NCI-H1436 treated with DMSO at 0.1 percent for 48 hours (cell line): ENCODE results near the gene GOT2.
A peak's percentile ranks its signal among the peaks of the same experiment; 100 is the strongest.
"Not testable (repeated sequence)": the region's sequence is repeated elsewhere in the genome, so short reads cannot be mapped to it uniquely, and the experiment has no call there.

Experiments used
- DNase-seq: peaks from one replicate; lab custom pipeline; 2025; lab: John Stamatoyannopoulos, UW

GOT2 gene

DNA sequence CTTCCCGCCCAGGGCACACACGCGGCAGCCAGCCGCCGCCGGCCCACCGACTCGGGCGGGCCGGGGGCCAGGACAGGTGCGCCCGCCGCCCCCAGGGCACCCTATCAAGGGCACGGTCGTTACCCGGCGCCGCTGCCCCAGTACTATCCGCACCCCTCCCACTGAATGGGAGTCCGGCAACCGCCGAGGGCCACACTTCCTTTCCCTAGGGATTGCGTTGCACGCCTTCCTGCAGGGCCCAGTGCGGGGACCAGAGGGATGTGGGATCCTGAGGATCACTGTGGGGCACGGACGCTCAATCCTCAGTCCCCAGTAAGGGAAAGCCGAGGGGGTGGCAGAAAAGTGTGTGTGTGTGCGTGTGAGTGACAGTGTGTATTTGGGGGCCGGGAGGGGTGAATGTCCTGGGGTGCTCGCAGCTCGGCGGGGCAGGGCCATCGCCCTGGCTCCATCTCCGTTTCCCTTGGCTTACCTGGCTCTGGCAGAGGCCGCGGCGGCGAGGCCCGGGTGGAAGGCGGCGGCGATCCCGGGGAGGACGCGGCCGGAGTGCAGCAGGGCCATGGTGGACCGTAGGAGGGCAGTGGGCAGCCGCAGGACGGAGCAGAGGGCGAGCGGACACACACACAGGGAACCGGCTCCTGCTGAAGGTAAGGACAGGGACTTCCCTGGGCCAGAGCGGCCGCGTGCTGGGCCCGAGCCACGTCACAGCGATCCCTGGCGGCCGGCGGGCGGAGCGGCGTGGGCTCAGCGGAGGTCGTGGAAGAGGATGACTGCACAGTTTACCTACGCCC lies at the start of gene GOT2:
GOT2 (minus strand) TSS at position 646 of the 788 bp plus-strand sequence; CDS start at position 558, 88 bp downstream.
- peak; percentile 5 for DNase-seq

DNA sequence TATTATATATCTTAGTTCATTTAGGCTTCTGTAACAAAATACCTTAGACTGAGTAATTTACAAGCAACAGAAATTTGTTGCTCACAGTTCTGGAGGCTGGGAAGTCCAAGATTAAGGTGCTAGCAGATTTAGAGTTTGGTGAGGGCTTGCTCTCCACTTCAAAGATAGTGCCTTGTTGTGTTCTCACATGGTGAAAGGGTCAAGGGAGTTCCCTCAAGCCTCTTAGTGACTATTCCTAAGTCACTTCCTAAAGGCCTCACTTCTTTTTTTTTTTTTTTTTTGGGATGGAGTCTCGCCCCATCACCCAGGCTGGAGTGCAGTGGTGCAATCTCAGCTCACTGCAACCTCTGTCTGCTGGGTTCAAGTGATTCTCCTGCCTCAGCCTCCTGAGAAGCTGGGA lies 45.2 kb upstream of the GOT2 start:
- not testable (repeated sequence) for DNase-seq

DNA sequence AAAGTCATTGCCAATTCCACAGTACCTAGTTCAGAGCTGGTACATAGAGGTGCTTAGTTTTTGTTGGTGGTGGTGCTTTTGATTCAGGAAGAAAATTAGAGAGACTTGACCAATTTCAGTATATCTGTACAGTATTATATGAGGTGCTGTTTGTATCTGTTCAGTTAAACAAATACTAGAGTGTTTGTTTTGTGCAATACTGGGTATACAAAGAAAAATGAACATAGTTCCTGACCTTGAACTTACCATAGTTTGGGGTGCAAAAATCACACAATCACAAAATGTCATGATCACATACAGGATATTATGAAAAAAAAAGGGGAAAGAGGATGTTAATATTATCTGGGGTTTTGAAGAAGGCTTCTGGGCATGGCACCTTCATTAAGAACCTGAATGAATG lies 39.8 kb upstream of the GOT2 start:
- DNase-seq = no peak

DNA sequence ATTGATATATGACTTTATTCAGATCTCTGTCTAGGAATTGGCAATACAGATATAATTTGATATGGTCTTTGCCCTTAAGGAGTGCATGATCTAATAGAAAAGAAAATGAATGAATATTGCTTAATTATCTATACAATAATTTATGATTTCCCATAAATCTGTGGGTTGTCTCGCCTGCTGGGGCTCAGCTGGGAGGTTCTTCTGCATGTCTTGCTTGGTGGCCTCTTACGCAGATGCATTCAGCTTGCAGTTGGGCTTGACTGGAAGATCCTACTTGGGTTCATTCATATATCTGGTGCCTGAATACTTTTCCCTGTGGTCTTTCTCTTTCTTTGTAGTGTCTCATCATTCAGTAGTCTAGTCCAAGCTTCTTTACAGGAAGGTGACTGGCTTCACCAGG lies 34.0 kb upstream of the GOT2 start:
- no peak for DNase-seq

DNA sequence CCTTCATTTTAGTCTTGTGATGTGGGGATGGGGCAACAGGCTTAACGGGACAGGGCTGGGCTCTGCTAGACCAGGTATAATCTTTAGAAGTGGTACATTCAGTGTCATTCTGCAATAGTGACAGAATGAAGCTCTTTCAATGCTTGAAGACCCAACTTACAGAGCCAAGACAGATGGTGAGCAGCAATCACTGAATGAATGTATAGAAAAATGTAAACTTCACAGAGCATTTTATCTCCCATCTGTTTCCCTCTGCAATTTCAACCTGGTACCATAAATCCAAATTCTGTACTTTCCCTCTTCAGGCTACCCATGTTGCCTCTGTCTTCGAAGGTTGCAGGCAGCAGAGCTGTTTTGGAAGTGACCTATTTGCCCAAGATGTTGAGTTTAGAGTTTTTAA lies 33.5 kb upstream of the GOT2 start:
- no peak for DNase-seq

DNA sequence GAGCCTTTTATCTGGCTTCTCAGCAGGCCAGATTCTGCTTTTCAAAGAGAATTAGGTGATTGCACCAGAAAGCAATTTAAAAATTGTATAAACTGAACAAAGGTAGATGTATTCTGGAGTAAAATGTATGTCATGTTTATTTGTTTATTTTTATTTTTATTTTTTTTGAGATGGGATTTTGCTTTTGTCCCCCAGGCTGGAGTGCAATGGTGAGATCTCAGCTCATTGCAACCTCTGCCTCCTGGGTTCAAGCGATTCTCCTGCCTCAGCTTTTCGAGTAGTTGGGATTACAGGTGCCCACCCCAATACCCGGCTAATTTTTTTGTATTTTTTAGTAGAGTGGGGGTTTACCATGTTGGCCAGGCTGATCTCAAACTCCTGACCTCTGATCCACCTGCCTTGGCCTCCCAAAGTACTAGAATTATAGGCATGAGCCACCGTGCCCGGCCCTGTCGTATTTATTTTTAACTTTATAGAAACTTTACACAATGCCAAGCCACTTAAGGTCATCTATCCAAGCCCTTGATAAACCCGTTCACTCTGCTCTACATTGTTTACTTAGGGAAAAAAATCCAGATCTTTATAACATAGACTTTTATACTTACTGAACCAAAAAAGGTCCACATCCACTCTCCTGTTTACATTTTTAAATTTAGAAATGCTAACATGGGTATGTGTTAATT lies 22.7 kb upstream of the GOT2 start:
- DNase-seq = no peak

DNA sequence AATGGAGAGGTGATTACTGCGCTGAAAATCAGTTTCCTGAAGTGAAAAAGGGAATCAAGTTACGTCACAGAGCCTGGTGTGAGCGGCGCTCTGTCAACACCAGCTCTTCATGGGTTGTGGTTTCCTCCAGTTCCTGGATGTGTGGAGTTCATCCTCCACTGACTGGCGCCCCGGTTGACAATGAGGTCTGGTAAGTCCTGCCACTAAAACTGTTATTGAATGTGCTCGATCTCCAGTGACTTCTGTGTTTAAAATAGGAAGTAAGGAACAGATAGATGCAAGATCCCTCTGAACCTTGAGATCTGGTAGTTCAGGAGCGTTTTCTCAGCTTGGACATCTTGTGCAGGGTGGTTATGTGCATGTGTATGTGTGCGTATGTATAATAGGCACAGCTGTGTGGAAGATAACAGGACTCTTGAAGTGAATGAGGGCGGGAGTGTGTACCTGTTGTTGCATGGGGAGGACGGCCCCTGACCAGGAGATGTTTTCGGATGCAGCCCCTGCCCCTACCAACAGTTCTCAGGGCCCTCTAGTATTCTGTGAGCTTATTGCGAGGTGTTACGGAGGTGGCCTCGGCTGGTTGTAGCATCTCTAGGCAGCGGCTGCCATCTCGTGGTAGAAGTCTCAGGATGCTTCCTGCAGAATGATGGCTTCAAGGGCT lies 22.0 kb upstream of the GOT2 start:
- peak; percentile 8 for DNase-seq

DNA sequence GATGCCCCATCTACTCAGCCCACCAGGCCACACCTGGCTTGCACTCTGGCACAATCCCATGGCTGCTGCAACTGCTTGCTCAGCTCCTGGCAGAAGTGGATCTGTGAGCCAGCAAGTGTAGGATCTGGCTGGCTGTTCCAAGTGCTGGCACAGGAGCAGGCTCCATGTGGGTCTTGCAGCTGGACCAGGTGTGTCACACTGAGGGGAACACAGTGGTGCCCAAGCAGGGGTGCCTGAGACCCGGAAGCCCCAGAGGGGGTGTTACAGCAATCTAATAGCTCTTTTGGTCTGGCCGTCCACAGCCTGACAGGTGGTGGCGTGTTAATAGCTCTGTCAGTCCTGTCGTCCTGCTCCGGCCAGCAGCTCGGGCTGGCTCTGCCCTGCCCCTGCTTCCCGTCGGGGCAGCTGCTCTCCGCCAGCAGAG lies 19.6 kb upstream of the GOT2 start:
- DNase-seq = no peak

DNA sequence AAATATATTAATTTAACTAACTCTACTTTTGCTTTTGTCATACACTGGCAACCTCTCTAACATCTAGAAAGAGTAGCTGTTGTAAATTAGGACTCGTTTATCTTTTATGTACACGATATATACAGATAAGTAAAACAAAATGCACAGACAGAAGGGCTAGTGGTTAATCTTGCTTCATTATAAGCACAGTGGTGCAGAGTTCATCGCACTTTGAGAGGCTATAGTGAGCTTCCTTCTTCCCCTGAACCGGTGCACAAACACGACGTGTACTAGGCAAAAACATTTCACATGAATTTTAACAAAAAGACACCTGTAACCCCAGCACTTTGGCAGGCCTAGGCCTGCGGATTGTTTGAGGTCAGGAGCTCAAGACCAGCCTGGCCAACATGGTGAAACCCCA lies 10.4 kb upstream of the GOT2 start:
- DNase-seq = no peak

DNA sequence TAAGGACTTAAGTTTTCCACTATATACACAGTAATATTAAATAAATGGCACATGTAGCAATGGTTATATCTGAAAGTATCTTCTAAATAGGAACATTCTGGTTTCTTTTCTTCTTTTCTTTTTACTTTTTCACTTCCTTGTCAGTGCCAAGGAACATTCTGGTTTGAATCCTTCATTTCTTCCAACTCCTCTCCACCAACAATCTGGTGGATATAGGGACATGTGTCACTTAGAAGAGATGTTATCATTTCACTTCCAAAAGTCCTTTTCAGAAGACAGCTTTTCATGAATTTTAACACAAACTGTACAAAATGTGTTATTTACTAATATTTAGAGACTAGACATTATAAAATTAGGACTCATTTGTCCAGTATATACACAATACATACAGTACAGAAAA lies 7.9 kb upstream of the GOT2 start:
- no peak for DNase-seq

DNA sequence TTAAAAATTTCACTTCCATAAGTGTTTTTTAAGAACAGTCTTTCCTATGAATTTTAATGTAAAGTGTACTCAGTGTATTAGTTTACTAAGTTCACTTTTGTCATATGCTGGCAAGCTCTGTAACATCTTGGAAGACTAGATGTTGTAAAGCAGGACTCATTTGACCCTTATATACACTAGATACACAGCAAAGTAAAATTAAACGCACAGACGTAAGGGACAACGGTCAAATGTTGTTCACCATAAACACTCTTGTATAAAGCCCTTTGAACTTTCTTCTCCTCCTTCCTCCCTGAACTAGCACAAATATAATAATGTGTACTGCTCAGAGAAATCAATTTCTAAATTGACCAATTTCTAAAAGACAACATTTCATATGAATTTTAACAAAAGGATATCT lies 7.0 kb upstream of the GOT2 start:
- DNase-seq = no peak

DNA sequence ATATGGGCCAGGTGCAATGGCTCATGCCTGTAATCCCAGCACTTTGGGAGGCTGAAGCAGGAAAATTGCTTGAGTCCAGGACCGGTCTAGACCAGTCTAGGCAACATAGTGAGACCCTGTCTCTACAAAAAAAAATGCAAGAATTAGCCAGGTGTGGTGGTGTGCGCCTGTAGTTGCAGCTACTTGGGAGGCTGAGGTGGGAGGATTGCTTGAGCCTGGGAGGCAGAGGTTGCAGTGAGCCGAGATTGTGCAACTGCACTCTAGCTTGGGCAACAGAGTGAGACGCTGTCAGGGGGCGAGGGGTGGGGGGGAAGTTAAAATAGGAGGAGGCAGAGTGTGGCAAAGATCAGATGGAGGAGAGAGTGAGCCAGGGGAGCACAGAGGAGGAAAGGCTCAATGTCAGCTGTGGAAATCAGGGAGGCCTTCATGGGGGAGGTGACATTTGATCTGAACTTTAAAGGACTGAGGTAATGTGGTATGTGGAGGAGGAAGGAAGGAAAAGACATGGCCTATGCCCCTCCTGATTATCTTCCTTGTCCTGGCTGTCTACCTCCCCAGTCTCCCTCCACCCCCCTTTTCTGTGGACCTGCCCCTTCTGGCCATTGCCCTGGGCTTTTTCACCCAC lies 4.7 kb upstream of the GOT2 start:
- DNase-seq = no peak

DNA sequence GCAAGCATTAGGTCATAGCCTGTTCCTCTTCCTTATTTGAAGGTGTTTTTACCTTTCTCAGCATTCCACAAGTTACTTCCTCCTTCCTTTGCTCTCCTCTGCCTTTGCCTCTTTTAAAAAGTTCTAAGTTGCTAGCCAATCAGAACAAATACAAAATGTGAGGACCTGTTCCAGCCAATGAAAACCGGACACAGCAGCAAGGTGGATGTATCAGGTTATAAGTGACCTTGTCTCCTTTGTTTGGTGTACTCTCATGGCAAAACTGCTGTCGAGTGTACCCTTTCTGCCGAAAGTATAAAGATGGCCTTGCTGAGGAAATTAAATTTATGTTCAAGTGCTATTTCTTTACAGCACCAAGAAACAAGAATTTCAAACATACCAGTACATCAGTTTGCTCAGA lies 2.2 kb upstream of the GOT2 start:
- not testable (repeated sequence) for DNase-seq

DNA sequence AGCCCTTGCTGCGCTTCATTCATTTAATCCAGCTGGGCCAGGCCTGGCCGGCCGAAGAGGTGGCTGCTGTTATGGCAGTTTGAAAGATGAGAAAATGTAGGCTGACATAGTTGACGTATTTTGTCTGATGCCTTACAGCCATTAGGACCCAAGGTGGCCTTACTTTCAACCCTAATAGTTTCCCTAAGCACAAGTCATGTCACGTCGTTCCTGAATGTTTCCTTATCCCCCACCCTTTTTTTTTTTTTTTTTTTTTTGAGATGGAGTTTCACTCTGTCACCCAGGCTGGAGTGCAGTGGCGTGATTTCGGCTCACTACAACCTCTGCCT lies 307 bp upstream of the GOT2 start:
- DNase-seq = no peak

DNA sequence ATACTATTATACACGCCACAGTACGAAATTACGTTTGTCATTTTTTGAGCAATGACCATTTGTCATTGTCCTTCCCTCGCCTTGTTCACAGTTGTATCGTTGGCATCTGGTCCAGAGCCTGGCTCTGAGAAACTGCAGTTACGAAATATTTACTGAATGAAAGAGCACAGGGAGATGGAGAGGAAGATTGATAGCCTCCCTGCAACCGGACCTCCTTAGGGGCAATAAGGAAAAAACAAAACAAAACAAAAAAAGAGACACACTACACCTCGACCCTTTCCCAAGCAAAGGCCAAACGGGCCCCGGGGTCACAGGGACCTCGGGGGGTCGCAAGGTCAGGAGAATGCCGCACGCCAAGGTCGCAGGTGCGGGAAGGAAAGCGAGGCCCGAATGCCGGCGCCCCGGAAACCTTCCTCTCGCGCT lies 857 bp downstream of the GOT2 start:
- no peak for DNase-seq

DNA sequence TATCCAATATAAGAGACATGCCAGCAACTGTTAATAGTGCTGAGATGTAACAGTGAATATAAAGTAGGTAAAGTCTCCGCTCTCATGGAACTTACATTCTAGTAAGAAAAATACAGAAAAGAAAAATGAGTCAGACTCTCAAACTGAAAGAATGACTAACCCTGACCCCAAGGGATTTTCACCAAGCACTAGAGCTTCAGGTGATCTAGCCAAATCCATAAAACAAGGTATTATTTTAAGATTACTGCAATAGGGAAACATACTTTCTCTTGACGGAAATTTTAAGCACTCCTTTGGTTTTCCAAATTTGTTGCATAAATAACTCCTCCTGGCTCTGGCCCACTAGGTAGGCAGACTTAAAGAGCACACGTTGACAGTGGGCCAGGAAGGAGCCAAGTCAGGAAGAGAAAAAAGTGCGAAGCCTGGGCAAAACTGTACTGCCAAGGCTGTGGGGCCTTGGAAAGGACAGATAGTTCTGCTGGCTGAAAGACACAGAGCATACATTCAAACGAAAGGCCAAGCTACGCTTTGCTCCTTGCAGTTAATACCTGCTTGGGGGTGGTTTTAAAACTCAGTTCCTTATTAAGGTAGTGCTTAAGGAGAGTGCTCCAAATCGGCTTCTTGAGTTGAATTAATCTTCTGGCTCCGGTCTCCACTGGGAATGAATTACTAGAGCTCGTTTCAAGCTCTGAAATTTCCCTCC lies 1.4 kb downstream of the GOT2 start:
- DNase-seq = no peak

DNA sequence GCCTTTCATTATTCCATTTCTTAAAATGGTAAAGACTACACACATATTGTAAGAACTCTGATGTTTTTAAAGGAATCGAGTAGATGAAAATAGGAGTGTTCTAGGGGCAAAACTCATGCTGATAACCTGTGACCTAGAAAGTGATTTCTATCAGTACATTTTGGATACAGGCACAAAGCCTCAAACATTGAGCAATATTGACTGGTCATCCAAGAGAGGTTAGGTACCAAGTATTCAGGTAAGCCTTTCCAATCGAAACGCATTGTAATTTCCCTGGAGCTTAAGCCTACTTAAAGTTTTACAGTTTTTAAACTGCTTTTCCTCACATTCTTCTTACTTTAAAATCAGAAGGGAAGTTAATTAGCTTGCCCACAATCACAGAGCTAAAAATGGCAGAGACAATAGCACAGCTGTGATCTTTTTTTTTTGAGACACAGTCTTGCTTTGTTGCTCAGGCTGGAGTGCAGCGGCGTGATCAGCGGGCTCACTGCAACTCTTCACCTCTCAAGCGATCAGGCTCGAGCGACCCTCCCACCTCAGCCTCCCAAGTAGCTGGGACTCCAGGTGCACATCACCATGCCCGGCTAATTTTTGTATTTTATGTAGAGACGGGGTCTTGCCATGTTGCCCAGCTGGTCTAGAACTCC lies 3.3 kb downstream of the GOT2 start:
- no peak for DNase-seq

DNA sequence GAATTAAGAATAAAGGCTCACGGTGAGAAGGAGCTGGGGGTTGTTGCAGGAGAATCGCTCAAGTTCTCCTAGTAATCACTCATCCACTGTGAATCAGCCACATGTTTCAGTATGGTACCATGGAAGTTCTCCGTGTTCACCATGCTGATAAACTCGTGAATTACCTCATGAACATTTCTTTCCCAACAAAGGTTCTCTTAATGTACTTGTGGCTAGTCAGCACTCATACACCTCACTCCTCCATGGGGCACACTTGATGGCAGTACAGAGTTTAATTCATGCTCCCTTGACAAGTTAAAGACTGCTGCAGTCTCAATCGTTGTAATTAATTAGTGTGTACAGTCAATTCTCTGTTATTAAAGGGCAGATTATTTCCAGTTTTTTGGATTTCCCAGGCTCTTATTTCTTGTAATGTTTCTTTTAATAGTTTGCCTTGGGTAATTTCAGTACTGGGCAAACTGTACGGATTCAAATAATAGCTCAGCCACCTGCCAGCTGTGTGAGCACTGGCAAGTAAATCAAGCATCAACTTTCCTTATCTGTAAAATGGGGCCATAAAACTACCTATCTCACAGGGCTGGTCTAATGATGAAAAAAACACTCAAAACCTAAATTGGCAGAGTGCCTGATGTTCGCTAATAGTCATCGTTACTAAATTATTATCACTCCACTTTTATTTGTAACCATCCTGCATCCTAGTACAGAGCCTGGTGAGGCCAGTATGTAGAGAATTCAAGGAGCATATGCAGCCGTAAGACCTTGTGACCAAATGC lies 6.1 kb downstream of the GOT2 start:
- DNase-seq = no peak

DNA sequence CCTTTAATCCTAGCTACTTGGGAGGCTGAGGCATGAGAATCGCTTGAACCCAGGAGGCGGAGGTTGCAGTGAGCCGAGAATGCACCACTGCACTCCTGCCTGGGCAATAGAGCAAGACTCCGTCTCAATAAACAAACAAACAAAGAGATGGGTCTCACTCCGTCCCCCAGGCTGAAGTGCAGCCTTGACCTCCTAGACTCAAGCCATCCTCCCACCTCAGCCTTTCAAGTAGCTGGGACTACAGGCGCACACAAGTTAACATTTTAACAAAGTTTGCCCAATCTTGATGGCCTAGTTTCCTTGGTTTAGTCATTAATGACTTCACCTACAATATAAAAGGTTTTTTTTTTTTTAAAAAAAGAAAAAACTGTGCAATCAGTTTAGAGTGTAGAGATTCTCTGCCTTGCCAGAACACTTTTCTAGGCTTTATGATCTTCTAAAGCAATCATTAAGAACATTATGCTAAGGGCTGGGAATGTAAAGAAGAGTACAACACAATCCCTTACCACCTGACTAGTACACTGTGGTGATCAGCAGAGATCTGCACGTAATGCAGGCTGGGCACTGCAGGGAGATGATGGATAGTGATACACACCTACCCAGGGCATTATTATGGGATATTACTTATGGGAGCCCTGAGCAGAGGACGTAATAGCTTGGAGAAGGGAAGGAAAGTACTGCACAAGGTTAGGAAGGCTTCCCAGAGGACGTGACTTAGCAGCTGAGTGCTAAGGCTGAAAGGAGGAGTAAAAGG lies 6.9 kb downstream of the GOT2 start:
- no peak for DNase-seq

DNA sequence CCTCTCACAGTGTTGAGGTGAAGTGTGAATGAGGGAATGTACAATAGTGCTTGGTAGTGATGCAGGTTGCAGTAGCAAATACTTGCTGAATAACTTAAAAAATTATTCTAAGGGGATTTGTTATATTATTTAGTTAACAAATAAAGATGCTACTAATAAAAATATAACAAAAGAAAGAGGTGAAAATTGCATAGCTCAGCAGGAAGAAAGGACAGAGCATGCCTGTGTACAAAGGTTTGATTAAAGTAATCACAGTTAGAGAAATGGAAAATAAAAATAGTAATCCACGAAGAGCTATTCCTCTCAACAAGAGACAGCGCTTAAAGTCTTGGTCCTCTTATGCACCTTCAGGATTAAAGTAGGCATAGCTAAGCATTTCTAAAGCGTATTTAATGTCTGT lies 11.0 kb downstream of the GOT2 start:
- no peak for DNase-seq
